Activated CD8-positive, alpha-beta memory T cell treated with anti-CD3 and anti-CD28 coated beads, Interleukin-2, amount 50 U/mL, for 48 hours (primary cell): ENCODE data around the gene CIITA.
"Not testable (repeated sequence)": the region's sequence is repeated elsewhere in the genome, so short reads cannot be mapped to it uniquely, and the experiment has no call there.

Experiments
- DNase-seq: peaks from one replicate; pipeline ENCODE4 v3.0.0-alpha.2; 2020

CIITA gene

GRCh38 chr16:10957771-10958482 lies 80.9 kb downstream of the CIITA start:
- no peak for DNase-seq

DNA sequence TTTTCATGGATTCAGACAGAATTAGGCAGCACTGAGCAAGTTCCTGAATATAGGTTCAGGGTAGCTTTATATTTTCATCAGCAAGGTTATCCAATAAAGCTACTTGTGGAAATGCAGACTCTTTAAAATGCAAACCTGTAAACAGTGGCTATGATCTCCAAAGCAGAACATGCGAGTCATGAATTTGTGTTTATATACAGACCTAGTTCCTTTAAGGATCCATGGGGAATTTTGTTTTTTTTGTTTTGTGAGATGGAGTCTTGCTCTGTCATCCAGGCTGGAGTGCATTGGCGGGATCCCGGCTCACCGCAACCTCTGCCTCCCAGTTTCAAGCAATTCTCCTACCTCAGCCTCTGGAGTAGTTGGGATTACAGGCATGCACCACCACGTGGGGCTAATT lies 82.2 kb downstream of the CIITA start:
- DNase-seq: no peak

- no peak for DNase-seq
Measured at GRCh38 chr16:10961231-10961630, 84.2 kb downstream of the CIITA start.

GRCh38 chr16:10964039-10964890 lies 87.3 kb downstream of the CIITA start:
- DNase-seq: peak; percentile 94

GRCh38 chr16:10964891-10965326 lies 87.9 kb downstream of the CIITA start:
- peak; percentile 73 for DNase-seq

GRCh38 chr16:10965440-10966061 lies 88.5 kb downstream of the CIITA start:
- peak; percentile 76 for DNase-seq

DNA sequence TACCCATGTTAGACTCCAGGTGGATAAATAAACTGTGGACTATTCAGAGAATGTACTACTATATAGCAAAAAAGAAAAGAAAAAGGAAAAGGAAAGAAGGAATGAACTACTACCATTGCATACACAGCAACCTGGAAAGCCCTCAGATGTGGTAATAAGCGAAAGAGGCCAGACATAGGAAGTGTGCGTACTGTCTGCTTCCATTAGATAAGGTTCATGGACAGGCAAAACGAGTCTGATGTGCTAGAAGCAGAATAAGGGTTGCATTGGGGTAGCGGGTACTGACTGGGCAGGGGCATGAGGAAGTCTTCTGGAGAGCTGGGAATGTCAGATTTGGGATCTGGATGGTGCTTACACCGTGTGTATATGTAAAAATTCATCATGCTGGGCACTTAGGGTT lies 89.1 kb downstream of the CIITA start:
- no peak for DNase-seq

DNA sequence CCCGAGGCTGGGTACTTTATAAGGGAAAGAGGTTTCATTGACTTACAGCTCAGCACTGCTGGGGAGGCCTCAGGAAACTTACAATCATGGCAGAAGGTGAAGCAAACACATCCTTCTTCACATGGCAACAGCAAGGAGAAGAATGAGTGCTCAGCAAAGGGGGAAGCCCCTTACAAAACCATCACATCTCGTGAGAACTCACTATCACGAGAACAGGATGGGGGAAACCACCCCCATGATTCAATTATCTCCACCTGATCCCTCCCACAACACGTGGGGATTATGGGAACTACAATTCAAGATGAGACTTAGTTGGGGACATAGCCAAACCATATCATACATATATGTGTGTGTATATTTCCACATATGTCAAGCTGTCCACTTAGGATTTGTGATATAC lies 89.6 kb downstream of the CIITA start:
- DNase-seq: not testable (repeated sequence)

- no peak for DNase-seq
Measured at GRCh38 chr16:10967986-10968385, 91.0 kb downstream of the CIITA start.

GRCh38 chr16:10968498-10968897 lies 91.5 kb downstream of the CIITA start:
- no peak for DNase-seq

- DNase-seq: no peak
Measured at GRCh38 chr16:10969615-10970014, 92.6 kb downstream of the CIITA start.

- no peak for DNase-seq
Measured at GRCh38 chr16:10970065-10970464, 93.1 kb downstream of the CIITA start.

GRCh38 chr16:10971560-10971961 lies 94.6 kb downstream of the CIITA start:
- no peak for DNase-seq

- no peak for DNase-seq
Measured at GRCh38 chr16:10972108-10972818, 95.3 kb downstream of the CIITA start.

DNA sequence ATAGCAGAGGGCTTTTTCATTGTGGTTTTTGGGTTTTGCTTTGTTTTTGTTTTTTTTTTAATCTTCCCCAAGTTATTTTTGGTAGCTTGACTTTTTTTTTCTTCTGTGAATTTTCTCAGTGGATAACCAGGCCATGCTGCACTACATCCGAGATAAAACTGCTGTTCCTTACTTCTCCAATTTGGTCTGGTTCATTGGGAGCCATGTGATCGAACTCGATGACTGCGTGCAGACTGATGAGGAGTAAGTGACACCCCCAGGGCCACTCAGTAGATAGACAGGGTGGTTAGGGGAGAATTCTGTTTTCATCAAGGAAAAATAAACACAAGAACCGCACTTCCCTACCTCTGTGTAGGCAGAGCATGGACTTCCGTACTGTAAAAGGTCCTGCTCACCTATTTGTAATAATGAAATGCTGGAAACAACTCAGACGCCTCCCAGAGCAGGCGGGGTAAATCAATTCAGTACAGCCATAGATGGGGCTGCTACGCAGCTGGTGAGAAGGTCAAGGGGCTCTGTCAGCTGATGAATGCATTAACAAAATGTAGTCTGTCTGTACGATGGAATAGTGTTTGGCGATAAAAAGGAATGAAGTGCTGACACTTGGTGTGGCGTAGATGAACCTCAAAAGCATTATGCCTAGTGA lies 95.9 kb downstream of the CIITA start:
- no peak for DNase-seq

- no peak for DNase-seq
Measured at GRCh38 chr16:10976634-10977033, 99.6 kb downstream of the CIITA start.

GRCh38 chr16:10978124-10978523 lies 101.1 kb downstream of the CIITA start:
- no peak for DNase-seq

DNA sequence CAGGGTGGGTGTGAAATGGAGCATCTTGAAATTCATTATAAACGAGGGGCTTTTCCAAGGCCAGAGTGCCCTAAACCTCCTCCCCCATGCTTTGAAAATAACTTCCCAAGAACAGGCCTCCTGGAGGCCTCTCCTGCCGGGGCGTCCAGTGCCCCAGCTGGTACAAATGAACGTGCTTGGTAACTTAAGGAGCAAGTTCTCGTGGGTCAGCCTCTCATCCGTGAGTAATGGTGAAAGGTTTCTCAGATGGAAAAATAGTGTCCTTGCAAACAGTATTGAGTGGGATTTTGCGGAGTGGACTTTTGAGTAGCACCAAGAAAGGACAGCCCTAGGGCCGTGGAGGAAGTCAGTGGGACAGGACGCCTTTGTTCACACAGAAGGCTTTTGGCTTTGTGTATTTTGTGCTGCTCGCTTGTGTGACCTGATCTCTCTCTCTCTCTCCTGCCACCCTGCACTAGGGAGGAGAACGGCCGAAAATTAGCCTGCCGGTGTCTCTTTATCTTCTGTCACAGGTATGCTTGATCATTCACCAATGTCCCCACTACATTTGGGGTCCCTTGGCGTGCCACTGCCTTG lies 102.0 kb downstream of the CIITA start:
- DNase-seq: no peak

GRCh38 chr16:10979717-10980601 lies 103.0 kb downstream of the CIITA start:
- DNase-seq: no peak

- no peak for DNase-seq
Measured at GRCh38 chr16:10980813-10981212, 103.8 kb downstream of the CIITA start.

- DNase-seq: peak; percentile 80
Measured at GRCh38 chr16:10981697-10982216, 104.8 kb downstream of the CIITA start.
